Breast epithelium (tissue), 4 donors: ENCODE data around the gene KLHDC4. TPM values are rescaled to one million over a fixed set of nuclear protein-coding genes. Genes with fewer than 3 reads are reported as not detected.

Experiments
- DNase-seq, 2 donors: peaks; one replicate each; pipeline ENCODE4 v3.0.0-alpha.2; 2019; ENCODE audit warnings: low spot score in 2 of 2
- H3K27ac ChIP-seq, 2 donors: fragments of 200-600 bp; sonication (generic) in 1 of 2; one replicate each; pipeline ENCODE4 v1.5.1; 2016 to 2019; ENCODE audit warnings: mild to moderate bottlenecking in 1 of 2
- H3K27me3 ChIP-seq, 2 donors: fragments of 200-600 bp; sonication (generic) in 1 of 2; one replicate each; pipeline versions ENCODE4 v1.5.1 to v1.6.0; 2017 to 2019; ENCODE audit warnings: control low read depth in 1 of 2, mild to moderate bottlenecking in 1 of 2
- H3K36me3 ChIP-seq: fragments of 200-600 bp; one replicate; pipeline ENCODE4 v1.5.1; 2019
- H3K4me1 ChIP-seq, 2 donors: fragments of 200-600 bp; sonication (generic); one replicate each; pipeline ENCODE4 v1.5.1; 2016 to 2019; ENCODE audit warnings: control low read depth in 1 of 2
- H3K4me3 ChIP-seq, 3 donors: fragments of 200-600 bp; sonication (generic); 1 replicate in 2 of 3; 2 replicates in 1 of 3; pipeline ENCODE4 v1.5.1; 2016 to 2019; ENCODE audit warnings: mild to moderate bottlenecking in 3 of 3, moderate library complexity in 2 of 3
- H3K9me3 ChIP-seq, 2 donors: fragments of 200-600 bp; sonication (generic) in 1 of 2; one replicate each; pipeline ENCODE4 v1.5.1; 2016 to 2019; ENCODE audit warnings: control low read depth in 1 of 2
- CTCF ChIP-seq, 3 donors: fragments of 450-650 bp; IDR thresholded peaks; one replicate each; pipeline ENCODE4 v1.5.1; 2016 to 2017; ENCODE audit warnings: antibody characterized with exemption in 3 of 3, mild to moderate bottlenecking in 3 of 3, moderate library complexity in 3 of 3
- POLR2A ChIP-seq: fragments of 450-650 bp; IDR thresholded peaks from one replicate; pipeline ENCODE4 v1.6.1; 2016; ENCODE audit warnings: antibody characterized with exemption, mild to moderate bottlenecking, moderate library complexity
- POLR2AphosphoS5 ChIP-seq, 3 donors: sonication (generic); formaldehyde crosslinking; IDR thresholded peaks; one replicate each; pipeline ENCODE4 v1.6.1; 2017; ENCODE audit warnings: antibody characterized with exemption in 3 of 3
- intact Hi-C: fragments of 100-400 bp; cut with DNase I; formaldehyde crosslinking; loops from one replicate; pipeline ENCODE4 v1.15.1; 2023; ENCODE audit warnings: low total_unique reads
- total RNA-seq, 3 donors: library from RNA; depleted of rRNA; stranded (reverse); fragments of >200 nt; gene quantifications; one replicate each; pipeline ENCODE4 v1.1.0, GENCODE V29; 2016

Gene KLHDC4
- total RNA-seq, 3 donors from 2014 or later = 25.9 to 35.6 (median 32.4) TPM

GRCh38 chr16:87725596-87726235 lies 40.1 kb downstream of the KLHDC4 start:
- H3K4me3 ChIP-seq = no peak overlapping the region
- no peak for DNase-seq
- no peaks in the 10 kb centered on the region for H3K36me3 ChIP-seq
- no peaks in the 10 kb centered on the region for H3K4me1 ChIP-seq
- intact Hi-C loops = no loop called here
- TF ChIP-seq POLR2A (no peak), POLR2AphosphoS5 (IDR thresholded peaks at IDR 0.05) (no peak), CTCF (IDR thresholded peaks at IDR 0.05) (no peak)
- no peaks in the 10 kb centered on the region for H3K27me3 ChIP-seq
- no peaks in the 10 kb centered on the region for H3K9me3 ChIP-seq
- H3K27ac ChIP-seq = no peak overlapping the region

GRCh38 chr16:87724490-87725291 lies 41.1 kb downstream of the KLHDC4 start:
- Histone ChIP-seq H3K4me3 (no peak overlapping the region), H3K9me3 (no peaks in the 10 kb centered on the region), H3K27ac (no peak overlapping the region), H3K36me3 (no peaks in the 10 kb centered on the region), H3K4me1 (no peaks in the 10 kb centered on the region), H3K27me3 (no peaks in the 10 kb centered on the region)
- DNase-seq = no peak
- intact Hi-C loops = no loop called here
- TF ChIP-seq POLR2AphosphoS5 (IDR thresholded peaks at IDR 0.05) (no peak), CTCF (IDR thresholded peaks at IDR 0.05) (no peak), POLR2A (no peak)

- TF ChIP-seq POLR2A (no peak), CTCF (IDR thresholded peaks at IDR 0.05) (no peak)
- Histone ChIP-seq H3K27me3 (no peaks in the 10 kb centered on the region), H3K4me3 (no peak overlapping the region), H3K36me3 (no peaks in the 10 kb centered on the region), H3K27ac (no peak overlapping the region), H3K9me3 (no peaks in the 10 kb centered on the region), H3K4me1 (no peaks in the 10 kb centered on the region)
- DNase-seq = no peak
- intact Hi-C loops = no loop called here
Measured at GRCh38 chr16:87723226-87723623, 42.6 kb downstream of the KLHDC4 start.

GRCh38 chr16:87722590-87723225 lies 43.1 kb downstream of the KLHDC4 start:
- Histone ChIP-seq H3K4me3 (no peak overlapping the region), H3K9me3 (no peaks in the 10 kb centered on the region), H3K4me1 (no peaks in the 10 kb centered on the region), H3K27ac (no peak overlapping the region), H3K27me3 (no peaks in the 10 kb centered on the region), H3K36me3 (no peaks in the 10 kb centered on the region)
- TF ChIP-seq CTCF (IDR thresholded peaks at IDR 0.05) = no peak
- no peak for TF ChIP-seq POLR2AphosphoS5 (IDR thresholded peaks at IDR 0.05)
- no peak for TF ChIP-seq POLR2A
- intact Hi-C loops = no loop called here
- no peak for DNase-seq
